H9 (cell line): ENCODE measurements around the gene TMEM92. TPM values are rescaled to one million over a fixed set of nuclear protein-coding genes. Genes with fewer than 3 reads are reported as not detected.
A peak's percentile ranks its signal among the peaks of the same experiment; 100 is the strongest.

Experiments used
- DNase-seq: peaks from one replicate; pipeline ENCODE4 v3.0.0-alpha.2; 2017
- H2AFZ ChIP-seq: one replicate; pipeline ENCODE4 v1.6.1; 2013; ENCODE audit warnings: mild to moderate bottlenecking, low read length, control low read depth, moderate library complexity
- H2AK5ac ChIP-seq: 2 replicates; pipeline ENCODE4 v1.6.1; 2013; ENCODE audit warnings: low read length, control low read depth, mixed read lengths; ENCODE audit not compliant: insufficient read length
- H2BK120ac ChIP-seq: one replicate; pipeline ENCODE4 v1.6.1; 2013; ENCODE audit warnings: low read depth, mild to moderate bottlenecking, low read length, control low read depth, inconsistent platforms; ENCODE audit not compliant: poor library complexity, severe bottlenecking
- H2BK12ac ChIP-seq: 2 replicates; pipeline ENCODE4 v1.6.1; 2013; ENCODE audit warnings: low read length, control low read depth, mixed read lengths, low read depth; ENCODE audit not compliant: insufficient read length
- H2BK15ac ChIP-seq: 2 replicates; pipeline ENCODE4 v1.6.1; 2013; ENCODE audit warnings: low read depth, low read length, control low read depth
- H2BK20ac ChIP-seq: one replicate; pipeline ENCODE4 v1.6.1; 2013; ENCODE audit warnings: low read depth, mild to moderate bottlenecking, low read length, control low read depth, inconsistent platforms; ENCODE audit not compliant: poor library complexity, severe bottlenecking
- H2BK5ac ChIP-seq: 2 replicates; pipeline ENCODE4 v1.6.1; 2013; ENCODE audit warnings: low read length, control low read depth, mixed read lengths; ENCODE audit not compliant: insufficient read length
- H3K14ac ChIP-seq: 2 replicates; pipeline ENCODE4 v1.6.1; 2013; ENCODE audit warnings: low read length, control low read depth; ENCODE audit not compliant: insufficient read depth
- H3K18ac ChIP-seq: 2 replicates; pipeline ENCODE4 v1.6.1; 2013; ENCODE audit warnings: low read depth, mild to moderate bottlenecking, mixed read lengths, low read length, control low read depth; ENCODE audit not compliant: insufficient read length
- H3K23ac ChIP-seq: 2 replicates; pipeline ENCODE4 v1.6.1; 2013; ENCODE audit warnings: low read length, control low read depth, mixed read lengths, low read depth; ENCODE audit not compliant: insufficient read length
- H3K23me2 ChIP-seq: 2 replicates; pipeline ENCODE4 v1.6.1; 2013; ENCODE audit warnings: low read depth, mild to moderate bottlenecking, mixed read lengths, low read length, control low read depth; ENCODE audit not compliant: insufficient read length, poor library complexity, severe bottlenecking
- H3K27ac ChIP-seq: 2 replicates; pipeline ENCODE4 v1.5.1; 2013; ENCODE audit warnings: low read length, control low read depth, mixed read lengths, low read depth; ENCODE audit not compliant: insufficient read length
- H3K27me3 ChIP-seq: 2 replicates; pipeline ENCODE4 v1.6.1; 2013; ENCODE audit warnings: low read length, control low read depth, inconsistent platforms; ENCODE audit not compliant: insufficient read depth
- H3K4ac ChIP-seq: 2 replicates; pipeline ENCODE4 v1.6.1; 2013; ENCODE audit warnings: low read depth, mild to moderate bottlenecking, control low read depth, inconsistent platforms, low read length, moderate library complexity
- H3K4me1 ChIP-seq: 2 replicates; pipeline ENCODE4 v1.6.1; 2013; ENCODE audit warnings: low read length, control low read depth, inconsistent platforms; ENCODE audit not compliant: insufficient read depth
- H3K4me2 ChIP-seq: 2 replicates; pipeline ENCODE4 v1.6.1; 2013; ENCODE audit warnings: low read length, control low read depth, mixed read lengths; ENCODE audit not compliant: insufficient read length, insufficient read depth
- H3K56ac ChIP-seq: 2 replicates; pipeline ENCODE4 v1.6.1; 2013; ENCODE audit warnings: low read depth, mild to moderate bottlenecking, mixed read lengths, low read length, control low read depth; ENCODE audit not compliant: insufficient read length
- H3K79me1 ChIP-seq: 2 replicates; pipeline ENCODE4 v1.6.1; 2013; ENCODE audit warnings: low read depth, mild to moderate bottlenecking, moderate library complexity, low read length, control low read depth, inconsistent platforms; ENCODE audit not compliant: insufficient read depth, poor library complexity, severe bottlenecking
- H3K79me2 ChIP-seq: 2 replicates; pipeline ENCODE4 v1.6.1; 2013; ENCODE audit warnings: low read length, control low read depth, inconsistent platforms; ENCODE audit not compliant: insufficient read depth
- H3K9ac ChIP-seq: 2 replicates; pipeline ENCODE4 v1.6.1; 2013; ENCODE audit warnings: low read length, control low read depth, mixed read lengths; ENCODE audit not compliant: insufficient read length; ENCODE audit errors: extremely low read depth
- H3K9me3 ChIP-seq: one replicate; pipeline ENCODE4 v1.6.1; 2013; ENCODE audit warnings: low read depth, low read length, inconsistent platforms; ENCODE audit not compliant: control insufficient read depth
- H3T11ph ChIP-seq: one replicate; pipeline ENCODE4 v1.6.1; 2013; ENCODE audit warnings: mild to moderate bottlenecking, low read length, control low read depth, inconsistent platforms
- H4K20me1 ChIP-seq: one replicate; pipeline ENCODE4 v1.6.1; 2013; ENCODE audit not compliant: control insufficient read depth, insufficient read length, insufficient read depth
- H4K5ac ChIP-seq: 2 replicates; pipeline ENCODE4 v1.6.1; 2013; ENCODE audit warnings: low read depth, mild to moderate bottlenecking, mixed read lengths, low read length, control low read depth; ENCODE audit not compliant: insufficient read length
- H4K8ac ChIP-seq: replicated peaks from 2 replicates; pipeline ENCODE4 v1.6.1; 2013; ENCODE audit warnings: low read length, control low read depth, mixed read lengths, low read depth; ENCODE audit not compliant: insufficient read length
- H4K91ac ChIP-seq: 2 replicates; pipeline ENCODE4 v1.6.1; 2013; ENCODE audit warnings: low read depth, mild to moderate bottlenecking, moderate library complexity, mixed read lengths, low read length, control low read depth; ENCODE audit not compliant: insufficient read length
- H3K27ac Mint-ChIP-seq, 3 experiments: 2 replicates in 2 of 3; 3 replicates in 1 of 3; pipeline ENCODE4 v1.8.0; 2020 to 2021; ENCODE audit warnings: mixed read lengths in 3 of 3, mild to moderate bottlenecking in 1 of 3, moderate library complexity in 1 of 3
- H3K27me3 Mint-ChIP-seq: 2 replicates; pipeline ENCODE4 v1.8.0; 2021; ENCODE audit warnings: low read depth, mild to moderate bottlenecking, moderate library complexity, mixed read lengths
- H3K36me3 Mint-ChIP-seq, 3 experiments: 2 replicates in 2 of 3; 3 replicates in 1 of 3; pipeline ENCODE4 v1.8.0; 2020 to 2021; ENCODE audit warnings: low read depth in 3 of 3, mixed read lengths in 3 of 3; ENCODE audit not compliant: insufficient read depth in 1 of 3
- H3K4me1 Mint-ChIP-seq, 2 experiments: 2 replicates each; pipeline ENCODE4 v1.8.0; 2020; ENCODE audit warnings: mixed read lengths in 2 of 2
- H3K4me3 Mint-ChIP-seq, 2 experiments: 2 replicates in 1 of 2; 3 replicates in 1 of 2; pipeline ENCODE4 v1.8.0; 2020 to 2021; ENCODE audit warnings: mild to moderate bottlenecking in 2 of 2, mixed read lengths in 2 of 2, moderate library complexity in 1 of 2
- H3K9me3 Mint-ChIP-seq, 2 experiments: 2 replicates in 1 of 2; 3 replicates in 1 of 2; pipeline ENCODE4 v1.8.0; 2020; ENCODE audit warnings: mild to moderate bottlenecking in 2 of 2, mixed read lengths in 2 of 2, moderate library complexity in 1 of 2
- CTCF ChIP-seq: fragments of 200-600 bp; sonication (generic); conservative IDR thresholded peaks from 3 replicates; pipeline ENCODE4 v1.8.0; 2021; ENCODE audit warnings: antibody characterized with exemption, mild to moderate bottlenecking
- WGBS: extraction: QIAGEN DNeasy Blood & Tissue Kit; methylation state at CpG from one replicate; pipeline ENCODE4 v1.1.7; 2013; ENCODE audit warnings: missing lambda C conversion rate, low lambda C conversion rate, mixed read lengths; ENCODE audit not compliant: insufficient read length; ENCODE audit errors: extremely low coverage; 5-methylcytosine and 5-hydroxymethylcytosine counted together
- total RNA-seq: library from RNA; stranded (reverse); gene quantifications from 2 replicates; pipeline ENCODE4 v1.2.1, GENCODE V29; 2021

Gene TMEM92
- total RNA-seq, 1 experiment from 2014 or later, result 10.9 TPM

DNA sequence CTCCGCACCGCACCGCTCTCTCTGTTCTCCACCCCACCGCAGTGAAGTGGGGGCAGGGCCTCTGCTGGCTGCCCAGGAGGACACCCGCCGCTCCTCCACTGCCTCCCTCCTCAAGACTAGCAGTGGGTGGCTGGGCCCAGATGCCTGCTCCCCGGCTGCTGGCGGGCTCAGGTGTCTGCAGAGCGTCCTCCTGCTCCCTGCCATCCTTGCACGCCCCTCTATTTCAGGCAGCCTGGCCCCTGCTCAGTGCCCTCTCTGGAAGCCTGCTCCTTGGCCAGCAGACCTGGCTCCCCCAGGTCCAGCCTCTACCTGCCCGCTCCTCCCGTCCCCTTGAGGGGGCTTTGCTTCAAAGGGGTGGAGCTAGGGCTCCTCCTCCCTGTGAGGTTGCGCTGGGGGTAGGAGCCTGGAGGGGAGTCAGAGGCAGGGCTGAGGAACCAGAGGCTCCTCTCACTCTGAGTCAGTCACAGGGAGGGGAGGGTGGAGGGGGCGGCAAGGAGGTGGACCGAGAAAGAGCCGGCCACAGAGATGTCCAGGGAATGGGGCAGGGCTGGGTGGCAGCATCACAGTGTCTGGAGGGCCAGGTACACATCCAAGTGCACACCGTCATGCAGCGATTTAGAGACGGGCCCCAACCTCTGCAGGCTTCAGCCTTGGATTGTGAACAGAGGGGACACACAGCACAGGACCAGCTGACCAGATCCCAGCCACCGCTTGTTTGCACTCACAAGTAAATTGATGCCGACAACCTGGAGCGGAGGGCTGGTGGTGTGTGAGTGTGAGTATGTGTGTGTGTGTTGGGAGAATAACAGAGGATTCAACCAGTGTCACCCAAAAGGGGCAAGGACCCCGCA lies 9.8 kb upstream of the TMEM92 start:
- Histone ChIP-seq H3K4me1 (no peaks in the 10 kb centered on the region), H2BK15ac (no peak overlapping the region), H2AK5ac (no peak overlapping the region), H3K4me2 (peak overlapping the region; percentile 4), H2BK5ac (no peak overlapping the region), H2BK12ac (no peak overlapping the region), H3K27me3 (no peaks in the 10 kb centered on the region), H4K20me1 (no peaks in the 10 kb centered on the region), H3K56ac (no peak overlapping the region), H4K8ac (no peak overlapping the region), H2BK20ac (no peak overlapping the region), H4K5ac (no peak overlapping the region), H4K91ac (no peak overlapping the region), H3K18ac (no peak overlapping the region), H2BK120ac (no peak overlapping the region), H3T11ph (no peak overlapping the region), H3K14ac (no peak overlapping the region), H3K79me1 (no peaks in the 10 kb centered on the region), H3K27ac (no peak overlapping the region), H3K79me2 (no peaks in the 10 kb centered on the region), H3K23me2 (no peaks in the 10 kb centered on the region), H3K23ac (no peak overlapping the region), H2AFZ (no peak overlapping the region), H3K9me3 (no peaks in the 10 kb centered on the region), H3K4ac (no peak overlapping the region), H3K9ac (no peak overlapping the region)
- no peaks in the 10 kb centered on the region; a peak in 1 of 7 replicates for H3K36me3 Mint-ChIP-seq
- peak overlapping the region; percentile 26 to 39; a peak in 3 of 5 replicates for H3K4me3 Mint-ChIP-seq
- WGBS, result no CpG with 5 or more reads among the region's 23 CpGs
- H3K9me3 Mint-ChIP-seq, result no peaks in the 10 kb centered on the region
- H3K27ac Mint-ChIP-seq, result no peak overlapping the region
- peak; percentile 75 for DNase-seq
- H3K27me3 Mint-ChIP-seq, result peaks cover 24% of the 10 kb centered on the region
- peaks cover 32 to 59% of the 10 kb centered on the region in 2 experiments for H3K4me1 Mint-ChIP-seq
- TF ChIP-seq CTCF, result no peak
